Activated CD8-positive, alpha-beta T cell treated with anti-CD3 and anti-CD28 coated beads, Interleukin-2, amount 10 ng/mL, durations not matched to agents 7 days and 5 days (primary cell): ENCODE data around the gene LINGO3. TPM values are rescaled to one million over a fixed set of nuclear protein-coding genes. Genes with fewer than 3 reads are reported as not detected.

Experiments
- ATAC-seq: fragments of 150-1000 bp; cut with Tn5 transposase; one replicate; pipeline ENCODE4 v1.10.0; 2021; ENCODE audit warnings: moderate library complexity
- CTCF ChIA-PET: fragments of 350-600 bp; sonication (Branson Sonifier 250); formaldehyde crosslinking; loops from one replicate; lab custom pipeline; 2021; ENCODE audit warnings: antibody characterized with exemption; lab: Charles Lee
- POLR2A ChIA-PET: fragments of 350-600 bp; sonication (Branson Sonifier 250); formaldehyde crosslinking; loops from one replicate; lab custom pipeline; 2021; ENCODE audit warnings: antibody characterized with exemption; lab: Charles Lee
- DNase-seq: peaks from one replicate; pipeline ENCODE4 v3.0.0-alpha.2; 2020
- H3K27ac Mint-ChIP-seq: one replicate; pipeline ENCODE4 v1.8.0; 2021; ENCODE audit warnings: mild to moderate bottlenecking, mixed read lengths
- H3K27me3 Mint-ChIP-seq: one replicate; pipeline ENCODE4 v1.8.0; 2021; ENCODE audit warnings: low read depth, mixed read lengths
- H3K36me3 Mint-ChIP-seq: one replicate; pipeline ENCODE4 v1.8.0; 2021; ENCODE audit warnings: low read depth, mixed read lengths
- H3K4me1 Mint-ChIP-seq: one replicate; pipeline ENCODE4 v1.8.0; 2021; ENCODE audit warnings: low read depth, mixed read lengths
- H3K4me3 Mint-ChIP-seq: one replicate; pipeline ENCODE4 v1.8.0; 2021; ENCODE audit warnings: mild to moderate bottlenecking, mixed read lengths
- H3K9me3 Mint-ChIP-seq: one replicate; pipeline ENCODE4 v1.8.0; 2022; ENCODE audit warnings: mixed read lengths; ENCODE audit not compliant: insufficient read depth
- total RNA-seq, 2 experiments: library from RNA; stranded (reverse); gene quantifications; one replicate each; pipeline ENCODE4 v1.2.3, GENCODE V29; 2021

The LINGO3 gene
- total RNA-seq, 2 experiments from 2014 or later: 0.66 to 0.76 TPM

- H3K36me3 Mint-ChIP-seq: peaks cover 11% of the 10 kb centered on the region
- no peak overlapping the region for H3K4me3 Mint-ChIP-seq
- peaks cover 21% of the 10 kb centered on the region for H3K4me1 Mint-ChIP-seq
- H3K27ac Mint-ChIP-seq: peak overlapping the region; percentile 58
- DNase-seq (peak; percentile 46), ATAC-seq (no peak)
- POLR2A ChIA-PET: no interaction called here
- no peaks in the 10 kb centered on the region for H3K9me3 Mint-ChIP-seq
- no peaks in the 10 kb centered on the region for H3K27me3 Mint-ChIP-seq
- CTCF ChIA-PET: interaction anchor here (0.6 to 2.0 kb wide), 3 partner anchors 8 to 28 kb away, joined by 3 to 5 read pairs (median 4); no protein-coding TSS in a partner anchor
Measured at GRCh38 chr19:2266183-2266993, 41.6 kb downstream of the LINGO3 start.

GRCh38 chr19:2261438-2262172, 46.3 kb downstream of the LINGO3 start:
- POLR2A ChIA-PET: interaction anchor here (1.0 to 1.8 kb wide), 3 partner anchors 9 to 359 kb away, joined by 3 to 4 read pairs (median 4); partner anchors contain the start of gene GADD45B
- no peaks in the 10 kb centered on the region for H3K9me3 Mint-ChIP-seq
- H3K27ac Mint-ChIP-seq: no peak overlapping the region
- DNase-seq (peak; percentile 74), ATAC-seq (peak; percentile 48)
- no peaks in the 10 kb centered on the region for H3K36me3 Mint-ChIP-seq
- H3K4me3 Mint-ChIP-seq: no peak overlapping the region
- H3K27me3 Mint-ChIP-seq: no peaks in the 10 kb centered on the region
- H3K4me1 Mint-ChIP-seq: peaks cover 34% of the 10 kb centered on the region
- CTCF ChIA-PET: interaction anchor here (0.6 to 2.0 kb wide), 10 partner anchors 9 to 591 kb away, joined by 3 to 32 read pairs (median 3); no protein-coding TSS in a partner anchor

DNA sequence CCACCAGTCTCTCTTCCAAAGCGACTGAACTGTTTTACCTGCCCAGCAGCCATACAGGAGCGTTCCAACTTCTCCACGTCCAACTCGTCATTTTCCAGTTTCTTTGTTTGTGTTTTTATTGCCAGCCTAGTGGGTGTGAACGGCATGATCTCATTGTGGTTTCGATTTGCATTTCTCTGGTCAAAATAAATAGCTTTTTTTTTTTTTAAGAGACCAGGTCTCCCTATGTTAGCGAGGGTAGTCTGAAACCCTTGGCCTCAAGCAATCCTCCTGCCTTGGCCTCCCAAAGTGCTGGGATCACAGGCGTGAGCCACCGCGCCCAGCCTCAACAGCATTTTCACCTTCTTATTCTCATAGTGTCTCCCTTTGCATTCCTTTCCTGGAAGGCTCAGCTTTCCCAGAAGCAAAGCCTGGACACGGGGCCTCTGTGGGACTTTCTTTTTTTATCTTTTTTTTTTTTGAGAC, 47.6 kb downstream of the LINGO3 start:
- DNase-seq (no peak), ATAC-seq (no peak)
- no peaks in the 10 kb centered on the region for H3K27me3 Mint-ChIP-seq
- CTCF ChIA-PET: interaction anchor here (1.0 to 2.0 kb wide), 3 partner anchors 22 to 72 kb away, joined by 3 to 32 read pairs (median 5); no protein-coding TSS in a partner anchor
- H3K27ac Mint-ChIP-seq: peak overlapping the region; percentile 4
- POLR2A ChIA-PET: interaction anchor here (1.3 to 1.4 kb wide), 2 partner anchors 8 to 10 kb away, joined by 6 to 10 read pairs; no protein-coding TSS in a partner anchor
- H3K4me1 Mint-ChIP-seq: peaks cover 31% of the 10 kb centered on the region
- no peaks in the 10 kb centered on the region for H3K36me3 Mint-ChIP-seq
- no peaks in the 10 kb centered on the region for H3K9me3 Mint-ChIP-seq
- H3K4me3 Mint-ChIP-seq: no peak overlapping the region

DNA sequence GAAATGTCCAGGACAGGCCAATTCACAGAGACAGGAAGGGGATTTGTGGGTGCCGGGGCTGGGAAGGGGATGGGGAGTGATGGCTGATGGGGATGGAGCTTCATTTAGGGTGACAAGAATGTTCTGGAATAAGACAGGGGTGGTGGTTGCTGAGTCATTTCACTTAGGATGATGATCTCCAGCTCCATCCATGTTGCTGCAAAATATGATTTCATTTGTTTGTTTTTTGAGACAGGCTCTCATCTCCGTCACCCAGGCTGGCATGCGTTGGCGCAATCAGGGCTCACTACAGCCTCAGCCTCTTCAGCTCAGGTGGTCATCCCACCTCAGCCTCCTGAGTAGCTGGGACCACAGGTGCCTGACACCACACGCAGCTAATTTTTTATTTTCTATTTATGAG, 48.6 kb downstream of the LINGO3 start:
- peak overlapping the region; percentile 85 for H3K27ac Mint-ChIP-seq
- H3K4me3 Mint-ChIP-seq: no peak overlapping the region
- no peaks in the 10 kb centered on the region for H3K36me3 Mint-ChIP-seq
- no peaks in the 10 kb centered on the region for H3K9me3 Mint-ChIP-seq
- peaks cover 31% of the 10 kb centered on the region for H3K4me1 Mint-ChIP-seq
- ChIA-PET POLR2A (interaction anchor here (1.3 to 1.4 kb wide), 3 partner anchors 9 to 68 kb away, joined by 5 to 10 read pairs (median 6); no protein-coding TSS in a partner anchor), CTCF (interaction anchor here (0.6 to 1.1 kb wide), 4 partner anchors 21 to 691 kb away, joined by 3 to 5 read pairs (median 4); no protein-coding TSS in a partner anchor)
- DNase-seq (no peak), ATAC-seq (no peak)
- no peaks in the 10 kb centered on the region for H3K27me3 Mint-ChIP-seq

Other genes starting within 250 kb of the LINGO3 start
- 100 to 1,000 TPM; 235 to 240 TPM for gene MOB3A, start 211.8 kb downstream of the LINGO3 start, total RNA-seq
- gene IZUMO4, start 211.2 kb downstream of the LINGO3 start, total RNA-seq: 1 to 10 TPM; 8.7 to 9.5 TPM
- gene AP3D1, start 156.6 kb downstream of the LINGO3 start, total RNA-seq: 100 to 1,000 TPM in 1 of 2 experiments, 10 to 100 TPM in 1; 91.5 to 100 TPM
- gene DOT1L, start 144.2 kb downstream of the LINGO3 start, total RNA-seq: 10 to 100 TPM; 70.6 to 74.3 TPM
- gene PLEKHJ1, start 71.8 kb downstream of the LINGO3 start, total RNA-seq: 10 to 100 TPM; 78.0 to 79.9 TPM
- gene SF3A2, start 71.3 kb downstream of the LINGO3 start, total RNA-seq: 100 to 1,000 TPM; 157 to 163 TPM
- 10 to 100 TPM; 10.3 to 12.1 TPM for gene AMH, start 58.8 kb downstream of the LINGO3 start, total RNA-seq
- gene JSRP1, start 51.7 kb downstream of the LINGO3 start, total RNA-seq: not detected
- gene PEAK3, start 26.0 kb downstream of the LINGO3 start, total RNA-seq: under 1 TPM; 0.16 to 0.34 TPM
- gene LSM7, start 20.4 kb upstream of the LINGO3 start, total RNA-seq: 100 to 1,000 TPM; 144 to 146 TPM
- gene SPPL2B, start 20.5 kb upstream of the LINGO3 start, total RNA-seq: 10 to 100 TPM; 73.5 to 80.7 TPM
- not detected for gene TMPRSS9, start 52.1 kb upstream of the LINGO3 start, total RNA-seq
- gene TIMM13, start 119.4 kb upstream of the LINGO3 start, total RNA-seq: 10 to 100 TPM; 75.1 to 80.2 TPM
- 100 to 1,000 TPM; 108 to 119 TPM for gene LMNB2, start 148.8 kb upstream of the LINGO3 start, total RNA-seq
- 10 to 100 TPM; 59.2 to 61.4 TPM for gene GADD45B, start 168.0 kb upstream of the LINGO3 start, total RNA-seq